GM18498 (cell line): ENCODE results near the gene SNRNP35.
"Not testable (repeated sequence)": the region's sequence is repeated elsewhere in the genome, so short reads cannot be mapped to it uniquely, and the experiment has no call there.

Experiments used
- ATAC-seq: cut with Tn5 transposase; IDR thresholded peaks from one replicate; pipeline ENCODE4 v1.9.1; 2021; ENCODE audit warnings: mild to moderate bottlenecking, moderate library complexity; ENCODE audit not compliant: unreplicated experiment

The SNRNP35 gene

GRCh38 chr12:123487428-123487827 lies 29.5 kb downstream of the SNRNP35 start:
- no peak for ATAC-seq

DNA sequence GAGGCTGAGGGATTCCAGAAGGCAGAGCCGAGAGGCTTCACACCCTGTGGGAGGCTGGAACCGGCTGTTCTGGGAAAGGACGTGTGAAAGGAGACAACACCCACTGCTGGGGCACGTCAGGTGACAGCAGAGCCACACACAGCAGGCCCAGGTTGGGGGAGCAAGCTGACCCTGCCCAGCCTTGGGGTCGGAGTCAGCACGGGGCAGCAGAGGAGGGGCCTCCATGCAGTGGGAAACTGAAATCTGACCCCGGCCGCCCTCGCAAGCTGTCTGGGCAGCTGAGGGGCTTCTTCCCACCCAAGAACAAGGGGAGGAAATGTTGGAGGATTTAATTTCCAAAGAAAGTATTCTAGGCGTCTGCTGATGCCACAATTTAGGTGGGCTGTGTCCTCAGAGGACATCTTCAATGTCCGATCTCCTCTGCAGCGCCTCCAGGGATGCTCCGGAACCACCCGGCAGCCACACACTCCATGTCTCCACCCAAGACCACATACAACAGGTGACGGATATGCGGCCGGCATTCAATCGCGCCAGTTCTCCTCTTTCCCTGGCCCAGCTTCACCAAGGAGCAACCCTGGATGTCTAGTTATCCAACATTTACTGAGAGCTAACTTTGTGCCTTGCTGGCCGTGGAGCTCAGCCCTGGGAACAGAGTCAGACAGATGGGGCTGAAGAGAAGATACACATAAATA lies 30.7 kb downstream of the SNRNP35 start:
- ATAC-seq = no peak

DNA sequence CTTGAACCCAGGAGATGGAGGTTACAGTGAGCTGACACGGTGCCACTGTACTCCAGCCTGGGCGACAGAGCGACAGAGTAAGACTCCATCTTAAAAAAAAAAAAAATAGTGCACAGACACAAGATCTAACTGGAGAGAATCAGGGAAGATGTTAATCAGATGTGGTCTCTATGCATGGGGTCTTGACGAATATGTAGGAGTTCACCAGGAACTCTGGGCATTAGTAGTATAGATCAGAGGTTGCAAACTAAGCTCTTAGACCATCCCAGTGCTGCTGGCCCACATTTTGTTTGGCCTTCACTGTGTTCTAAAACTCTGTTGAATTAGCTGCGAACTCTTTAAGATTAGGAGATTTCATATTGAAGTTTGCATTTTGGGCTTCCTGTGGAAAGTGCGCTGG lies 31.6 kb downstream of the SNRNP35 start:
- ATAC-seq = no peak

GRCh38 chr12:123490089-123490488 lies 32.1 kb downstream of the SNRNP35 start:
- ATAC-seq = no peak

DNA sequence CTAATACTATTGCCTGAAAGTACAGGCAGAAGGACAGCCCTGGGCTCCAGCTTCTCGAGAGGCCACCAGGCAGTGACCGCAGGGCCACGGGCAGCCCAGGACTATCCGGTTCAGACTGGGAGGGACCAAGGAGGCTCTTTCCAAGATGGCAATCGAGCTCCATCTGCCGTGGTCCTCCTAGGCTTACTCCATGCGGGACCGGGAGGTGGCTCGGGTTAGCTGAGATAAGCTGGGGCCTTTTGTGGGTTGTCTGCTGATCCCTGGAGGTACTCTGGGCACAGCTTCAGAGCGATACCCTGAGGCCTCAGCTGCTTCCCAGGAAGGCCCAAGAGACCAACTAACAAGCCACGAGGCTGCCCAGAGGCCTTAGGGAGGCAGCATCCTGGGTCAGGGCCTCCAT lies 33.1 kb downstream of the SNRNP35 start:
- ATAC-seq = no peak

- ATAC-seq = no peak
These were observed 33.5 kb downstream of the SNRNP35 start for GRCh38 chr12:123491481-123491880.

DNA sequence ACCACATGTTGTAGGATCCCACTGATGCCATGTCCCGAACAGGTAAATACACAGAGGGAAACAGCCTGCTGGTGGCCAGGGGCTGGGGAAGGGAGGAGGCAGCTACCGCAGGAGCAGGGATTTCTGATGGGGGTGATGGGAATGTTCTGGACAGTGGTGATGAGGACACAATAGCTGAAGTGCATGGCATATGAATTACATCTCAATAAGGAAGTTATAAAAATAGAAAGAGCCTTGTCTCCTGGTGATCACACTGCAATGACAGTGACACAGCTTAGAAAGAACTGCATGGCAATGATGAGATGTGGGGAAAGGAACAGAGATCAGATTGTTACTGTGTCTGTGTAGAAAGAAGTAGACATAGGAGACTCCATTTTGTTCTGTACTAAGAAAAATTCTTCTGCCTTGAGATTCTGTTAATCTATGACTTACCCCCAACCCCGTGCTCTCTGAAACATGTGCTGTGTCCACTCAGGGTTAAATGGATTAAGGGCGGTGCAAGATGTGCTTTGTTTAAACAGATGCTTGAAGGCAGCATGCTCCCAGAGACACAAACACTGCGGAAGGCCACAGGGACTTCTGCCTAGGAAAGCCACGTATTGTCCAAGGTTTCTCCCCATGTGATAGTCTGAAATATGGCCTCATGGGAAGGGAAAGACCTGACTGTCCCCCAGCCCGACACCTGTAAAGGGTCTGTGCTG lies 34.5 kb downstream of the SNRNP35 start:
- not testable (repeated sequence) for ATAC-seq

GRCh38 chr12:123494124-123494851 lies 36.3 kb downstream of the SNRNP35 start:
- ATAC-seq = no peak

- ATAC-seq = no peak
These were observed 39.1 kb downstream of the SNRNP35 start for GRCh38 chr12:123497065-123497464.

DNA sequence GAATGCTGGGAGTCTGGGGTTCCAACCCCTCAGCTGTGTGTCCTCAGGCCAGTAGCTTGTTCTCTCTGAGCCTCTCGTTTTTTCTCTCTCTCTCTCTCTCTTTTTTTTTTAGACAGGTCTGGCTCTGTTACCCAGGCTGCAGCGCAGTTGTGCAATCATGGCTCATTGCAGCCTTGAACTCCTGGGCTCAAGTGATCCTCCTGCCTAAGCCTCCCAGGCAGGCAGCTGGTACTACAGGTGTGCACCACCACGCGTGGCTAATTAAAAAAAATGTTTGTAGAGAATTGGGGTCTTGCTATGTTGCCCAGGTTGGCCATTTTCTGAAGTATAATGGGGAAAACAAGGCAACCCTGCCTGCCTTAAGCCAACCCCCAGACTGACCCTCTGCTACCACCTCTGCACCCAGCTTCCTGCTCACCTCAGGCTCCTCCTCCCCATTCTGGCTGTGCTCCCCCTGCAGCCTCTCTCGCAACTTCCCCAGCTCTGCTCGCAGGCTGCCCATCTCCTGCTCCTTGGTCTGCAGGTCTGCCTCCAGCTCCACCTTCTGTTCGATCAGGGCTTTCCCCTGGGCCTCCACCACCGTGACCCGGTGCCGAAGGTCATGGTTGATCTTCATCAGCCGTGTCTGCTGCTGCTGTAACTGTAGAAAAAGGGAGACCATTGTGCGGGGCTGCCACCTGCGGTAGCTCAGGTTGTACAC lies 40.3 kb downstream of the SNRNP35 start:
- no peak for ATAC-seq

DNA sequence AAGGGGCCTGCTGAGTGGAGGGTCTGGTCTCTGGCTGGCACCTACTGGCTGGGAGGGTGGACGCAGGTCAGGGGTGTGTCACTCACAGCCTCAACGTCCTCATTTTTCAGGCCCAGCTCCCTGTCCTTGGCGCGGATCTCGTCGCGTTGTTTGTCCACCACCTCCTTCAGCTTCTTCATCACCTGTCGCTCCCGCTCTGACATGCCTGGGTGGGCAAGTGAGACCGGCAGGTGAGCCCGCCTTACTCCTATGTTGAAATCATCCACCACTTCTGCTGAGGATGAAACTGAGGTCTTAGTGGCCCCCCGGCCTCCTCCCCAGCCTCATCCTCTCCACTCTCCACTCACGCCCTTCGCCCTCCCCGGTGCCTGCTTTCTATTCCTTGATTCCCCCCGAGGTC lies 41.4 kb downstream of the SNRNP35 start:
- no peak for ATAC-seq

DNA sequence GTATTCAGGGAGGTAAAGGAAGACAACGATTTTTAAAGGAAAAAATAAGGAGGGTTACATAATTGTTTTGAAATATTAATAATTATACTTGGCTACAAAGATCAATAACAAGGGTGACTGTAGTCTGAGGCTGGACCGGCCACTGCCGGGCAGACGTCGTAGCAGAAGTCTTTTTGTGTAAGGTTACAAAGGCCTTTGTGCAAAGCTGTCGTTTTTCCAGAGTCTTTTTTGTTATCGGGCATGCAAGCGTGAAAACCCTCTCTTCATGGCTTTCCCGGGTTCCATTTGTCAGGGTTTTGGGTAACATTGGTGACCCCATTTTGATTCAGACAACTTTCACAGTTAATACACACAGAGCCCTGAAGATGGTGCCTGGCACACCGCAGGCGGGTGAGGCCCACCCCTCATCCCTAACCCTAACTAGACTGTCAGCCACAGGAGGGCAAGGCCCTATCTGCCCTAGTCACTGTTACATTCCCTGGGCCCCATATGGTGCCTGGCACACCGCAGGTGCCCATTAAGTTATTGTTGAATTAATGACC lies 44.3 kb downstream of the SNRNP35 start:
- ATAC-seq = no peak

DNA sequence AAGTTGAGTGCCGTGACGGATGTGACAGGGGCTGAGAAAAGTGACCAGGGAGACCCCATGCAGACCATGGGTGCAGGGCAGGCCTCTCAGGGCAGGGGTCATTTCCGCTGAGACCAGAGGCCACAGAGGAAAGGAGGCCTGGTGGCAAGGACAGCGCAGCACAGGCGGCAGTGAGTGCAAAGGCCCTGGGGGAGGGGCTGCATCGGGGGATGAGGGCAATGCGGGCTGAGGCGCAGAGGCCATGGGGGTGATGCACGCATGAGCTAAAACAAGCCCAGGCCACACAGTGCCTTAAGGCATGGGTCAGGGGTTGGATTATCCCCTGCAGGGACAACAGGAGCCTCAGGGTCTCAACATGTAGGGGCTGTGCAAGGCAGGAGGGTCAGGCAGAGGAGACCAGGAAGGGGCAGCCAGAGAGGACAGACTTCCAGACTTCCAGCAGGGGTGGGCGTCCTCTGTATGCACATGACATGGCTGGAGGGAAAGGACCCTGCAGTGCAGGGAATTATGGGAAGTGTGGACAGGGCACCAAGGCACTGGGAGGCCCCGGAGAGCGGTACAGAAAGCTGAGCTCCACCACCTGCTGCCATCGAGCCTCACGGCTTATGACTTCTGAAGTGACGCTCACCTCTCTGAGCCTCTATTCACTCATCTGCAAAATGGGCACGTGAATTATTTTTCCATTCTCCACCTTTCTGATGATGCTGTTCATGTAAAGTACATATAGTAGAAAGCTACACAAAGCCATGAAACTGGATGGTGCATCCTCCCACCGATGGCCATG lies 48.3 kb downstream of the SNRNP35 start:
- ATAC-seq = no peak

- ATAC-seq = no peak
These were observed 48.9 kb downstream of the SNRNP35 start for GRCh38 chr12:123506843-123507236.

- no peak for ATAC-seq
These were observed 55.1 kb downstream of the SNRNP35 start for GRCh38 chr12:123512838-123513665.

- ATAC-seq = no peak
These were observed 55.9 kb downstream of the SNRNP35 start for GRCh38 chr12:123513805-123514204.

DNA sequence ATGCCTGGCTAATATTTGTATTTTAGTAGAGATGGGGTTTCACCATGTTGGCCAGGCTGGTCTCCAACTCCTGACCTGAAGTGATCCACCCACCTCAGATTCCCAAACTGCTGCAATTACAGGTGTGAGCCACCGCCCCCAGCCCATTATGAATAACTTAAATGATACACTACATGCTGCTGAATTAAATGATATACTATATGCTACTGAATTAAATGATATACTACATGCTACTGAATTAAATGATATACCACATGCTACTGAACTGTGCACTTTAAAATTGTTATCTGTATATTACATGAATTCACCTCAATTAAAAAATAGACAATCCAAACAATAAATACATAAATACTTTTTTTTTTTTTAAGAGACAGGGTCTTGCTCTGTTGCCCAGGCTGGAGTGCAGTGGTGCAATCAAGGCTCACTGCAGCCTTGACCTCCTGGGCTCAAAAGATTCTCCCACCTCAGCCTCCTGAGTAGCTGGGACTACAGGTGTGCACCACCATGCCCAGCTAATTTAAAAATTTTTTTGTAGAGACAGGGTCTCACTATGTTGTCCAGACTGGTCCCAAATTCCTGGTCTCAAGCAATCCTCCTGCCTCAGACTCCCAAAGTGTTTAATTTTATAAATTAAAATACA lies 56.8 kb downstream of the SNRNP35 start:
- ATAC-seq = not testable (repeated sequence)

DNA sequence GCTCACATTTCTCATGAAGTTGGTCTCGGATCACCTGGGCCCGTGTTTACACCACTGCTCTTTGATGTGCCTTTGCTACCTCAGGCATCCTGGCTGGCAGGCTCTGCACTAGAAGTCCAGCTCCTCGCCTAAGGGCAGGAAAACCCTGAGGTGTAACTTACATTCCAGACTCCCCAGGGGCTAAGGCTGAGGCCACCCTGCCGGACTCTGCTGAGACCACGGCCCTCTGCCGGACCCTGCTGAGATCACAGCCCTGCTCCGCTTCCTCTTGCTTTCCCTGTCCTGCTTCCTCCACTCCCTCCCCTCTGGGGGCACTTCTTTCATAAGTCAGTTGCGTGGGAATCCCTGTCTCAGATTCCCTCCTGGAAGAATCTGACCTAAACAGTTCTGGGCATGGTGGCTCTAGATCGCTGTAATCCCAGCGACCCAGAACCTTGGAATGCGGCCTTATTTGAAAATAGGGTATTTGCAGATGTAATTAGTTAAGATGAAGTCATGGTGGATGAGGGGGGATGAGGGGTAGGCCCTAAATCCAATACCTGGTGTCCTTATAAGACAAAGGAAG lies 58.4 kb downstream of the SNRNP35 start:
- ATAC-seq = no peak
